Erythroblast (primary cell): ENCODE measurements around the gene GET3.

Experiments used
- GATA1 ChIP-seq: IDR thresholded peaks from 2 replicates; pipeline ENCODE4 v1.6.1; 2011; ENCODE audit warnings: low read depth, mild to moderate bottlenecking, control low read depth, low read length, moderate library complexity
- POLR2A ChIP-seq: IDR thresholded peaks from 2 replicates; pipeline ENCODE4 v1.6.1; 2011; ENCODE audit warnings: mild to moderate bottlenecking, low read length

DNA sequence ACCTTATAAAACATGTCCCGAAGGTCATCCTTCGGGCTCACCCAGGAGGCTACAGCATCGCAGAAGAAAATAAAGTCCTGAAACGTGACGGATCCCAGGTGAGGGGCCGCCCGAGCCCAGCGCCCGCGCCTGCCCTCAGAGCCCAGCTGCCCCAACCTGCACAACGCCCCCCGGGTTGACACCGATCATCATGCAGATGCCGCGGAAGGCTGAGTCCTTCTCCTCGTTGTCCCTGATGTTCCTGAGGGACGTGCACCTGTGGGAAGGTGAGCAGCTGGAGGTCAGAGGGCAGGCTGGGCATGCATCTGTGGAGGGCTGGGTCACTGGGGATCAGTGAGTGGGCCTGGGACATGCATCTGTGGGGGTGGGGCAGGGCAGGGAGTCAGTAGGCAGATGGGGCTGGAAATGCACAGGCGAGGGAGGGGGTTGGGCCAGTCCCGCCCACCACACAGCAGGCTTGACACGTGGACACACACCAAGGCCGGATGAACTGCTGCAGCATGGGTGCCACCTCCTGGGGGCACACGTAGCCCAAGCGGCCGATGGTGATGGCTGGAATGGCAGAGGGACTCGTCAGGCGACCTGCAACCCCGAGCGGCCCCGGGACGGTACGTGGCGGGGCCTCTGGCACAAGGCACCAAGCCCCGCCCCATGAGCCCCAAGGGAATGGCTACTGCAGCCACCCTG is 35.6 kb upstream of the GET3 start:
- no peak for TF ChIP-seq POLR2A
- no peak for TF ChIP-seq GATA1
